ENCODE data around the gene RYR3.

Gene RYR3

GRCh38 chr15:33448151-33448550 lies 137.4 kb downstream of the RYR3 start:
- no peak overlapping the region for H3K4me3 ChIP-seq (ENCODE audit: low read depth, low read length)
- POLR2A ChIA-PET: no interaction called here
- no peak for TF ChIP-seq CTCF (IDR thresholded peaks at IDR 0.05; ENCODE audit: insufficient read depth, low read length, missing control alignments)
- CTCF ChIA-PET: no interaction called here
- no peak for DNase-seq (ENCODE audit: low read depth, low spot score)

DNA sequence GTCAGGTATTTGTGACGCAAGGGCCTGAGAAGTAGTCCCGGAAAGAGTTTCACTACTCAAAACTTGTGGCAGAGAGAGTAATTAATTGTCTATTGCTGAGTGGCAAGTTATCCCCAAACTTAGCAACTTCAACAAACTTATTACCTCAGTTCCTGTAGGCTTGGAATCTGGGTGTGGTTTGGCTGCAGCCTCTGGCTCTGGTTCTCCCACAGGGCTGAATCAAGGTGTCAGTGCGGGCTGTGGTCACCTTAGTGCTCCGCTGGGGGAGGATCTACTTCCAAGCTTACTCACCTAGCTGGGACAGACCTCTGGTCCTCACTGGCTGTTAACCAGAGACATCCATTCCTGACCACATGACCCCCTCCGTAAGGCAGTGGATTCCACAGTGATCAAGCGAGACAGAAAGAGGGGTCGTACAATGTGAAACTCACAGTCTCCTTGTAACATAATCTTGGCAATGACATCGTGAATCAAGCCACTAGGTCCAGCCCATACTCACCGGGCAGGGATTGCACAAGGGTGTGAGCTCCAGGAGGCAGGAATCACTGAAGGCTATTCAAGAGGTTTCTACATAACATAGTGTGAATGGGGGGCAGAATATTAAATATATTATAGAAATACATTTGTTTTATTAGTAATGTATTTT lies 138.3 kb downstream of the RYR3 start:
- ChIA-PET POLR2A (no interaction called here), CTCF (no interaction called here)
- H3K4me3 ChIP-seq (ENCODE audit: low read depth, low read length): no peak overlapping the region
- TF ChIP-seq CTCF (IDR thresholded peaks at IDR 0.05; ENCODE audit: insufficient read depth, low read length, missing control alignments): no peak
- DNase-seq (ENCODE audit: low read depth, low spot score): no peak

GRCh38 chr15:33449810-33450209 lies 139.0 kb downstream of the RYR3 start:
- no peak for TF ChIP-seq CTCF (IDR thresholded peaks at IDR 0.05; ENCODE audit: insufficient read depth, low read length, missing control alignments)
- H3K4me3 ChIP-seq (ENCODE audit: low read depth, low read length): no peak overlapping the region
- CTCF ChIA-PET: no interaction called here
- no peak for DNase-seq (ENCODE audit: low read depth, low spot score)
- POLR2A ChIA-PET: no interaction called here

- no peak overlapping the region for H3K4me3 ChIP-seq (ENCODE audit: low read depth, low read length)
- DNase-seq (ENCODE audit: low read depth, low spot score): no peak
- POLR2A ChIA-PET: no interaction called here
- CTCF ChIA-PET: no interaction called here
- no peak for TF ChIP-seq CTCF (IDR thresholded peaks at IDR 0.05; ENCODE audit: insufficient read depth, low read length, missing control alignments)
Observed at GRCh38 chr15:33451385-33451784, 140.6 kb downstream of the RYR3 start.

DNA sequence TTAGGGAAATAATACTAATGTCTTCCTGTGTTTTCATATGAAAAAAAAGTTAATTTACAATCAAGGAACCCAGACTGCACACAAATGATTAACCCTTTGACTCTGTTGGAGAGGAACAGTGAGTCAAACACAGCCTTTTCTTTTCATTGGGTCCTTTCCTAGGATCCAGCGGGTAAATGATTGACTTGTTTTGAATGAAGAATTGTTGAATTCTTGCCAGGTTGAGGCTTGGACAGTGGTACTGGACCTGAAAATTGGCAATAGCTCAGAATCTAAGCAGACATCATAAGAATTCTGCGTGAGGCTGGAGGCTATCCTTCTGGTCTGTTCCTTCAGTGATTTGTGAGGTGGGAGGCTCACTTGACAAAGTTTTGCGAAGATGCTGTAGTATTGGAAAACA lies 143.0 kb downstream of the RYR3 start:
- POLR2A ChIA-PET: no interaction called here
- no peak for DNase-seq (ENCODE audit: low read depth, low spot score)
- CTCF ChIA-PET: no interaction called here
- TF ChIP-seq CTCF (IDR thresholded peaks at IDR 0.05; ENCODE audit: insufficient read depth, low read length, missing control alignments): no peak
- H3K4me3 ChIP-seq (ENCODE audit: low read depth, low read length): no peak overlapping the region

DNA sequence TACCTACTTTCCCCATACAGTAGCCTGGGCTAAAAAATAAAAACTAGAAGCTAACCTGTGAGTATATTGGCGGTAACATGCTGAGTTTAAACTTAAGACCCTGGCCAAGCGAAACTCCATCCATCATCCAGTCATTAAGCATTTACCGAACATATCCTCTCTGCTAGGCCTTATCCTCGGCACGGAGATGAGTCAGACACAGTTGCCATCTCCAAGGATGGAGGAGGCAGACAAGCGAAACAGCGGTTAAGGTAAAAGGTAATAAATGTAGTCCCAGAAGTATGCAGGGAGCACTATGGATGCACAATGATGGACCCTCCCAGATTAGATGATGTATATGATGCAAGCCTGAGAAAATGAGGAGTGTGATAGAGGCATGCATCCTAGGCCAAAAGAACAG lies 143.6 kb downstream of the RYR3 start:
- no peak overlapping the region for H3K4me3 ChIP-seq (ENCODE audit: low read depth, low read length)
- ChIA-PET CTCF (no interaction called here), POLR2A (no interaction called here)
- no peak for TF ChIP-seq CTCF (IDR thresholded peaks at IDR 0.05; ENCODE audit: insufficient read depth, low read length, missing control alignments)
- DNase-seq (ENCODE audit: low read depth, low spot score): no peak
